HUES64 (cell line): ENCODE measurements around the gene PHLDA2.

Experiments used
- H3K27ac ChIP-seq: 2 replicates; pipeline ENCODE4 v1.7.0; 2013; ENCODE audit warnings: low read depth, low read length, inconsistent platforms
- H3K27me3 ChIP-seq: 2 replicates; pipeline ENCODE4 v1.6.1; 2013; ENCODE audit warnings: mild to moderate bottlenecking, low read length; ENCODE audit not compliant: insufficient read depth
- H3K36me3 ChIP-seq: 2 replicates; pipeline ENCODE4 v1.6.1; 2013; ENCODE audit warnings: mild to moderate bottlenecking, low read length; ENCODE audit not compliant: insufficient read depth
- H3K4me1 ChIP-seq: 2 replicates; pipeline ENCODE4 v1.6.1; 2013; ENCODE audit warnings: mild to moderate bottlenecking, low read length, moderate library complexity; ENCODE audit not compliant: insufficient read depth
- H3K4me3 ChIP-seq: 2 replicates; pipeline ENCODE4 v1.5.1; 2013; ENCODE audit warnings: mild to moderate bottlenecking, low read length, moderate library complexity
- H3K9ac ChIP-seq: 2 replicates; pipeline ENCODE4 v1.6.1; 2013; ENCODE audit warnings: mild to moderate bottlenecking, low read depth, low read length
- H3K9me3 ChIP-seq: 2 replicates; pipeline ENCODE4 v1.6.1; 2013; ENCODE audit warnings: low read depth, low read length; ENCODE audit not compliant: insufficient read depth
- WGBS: fragments of 150-250, 120-280 bp; methylation state at CpG from one replicate; pipeline ENCODE4 v1.1.7; 2013; ENCODE audit warnings: missing lambda C conversion rate; 5-methylcytosine and 5-hydroxymethylcytosine counted together

The PHLDA2 gene

DNA sequence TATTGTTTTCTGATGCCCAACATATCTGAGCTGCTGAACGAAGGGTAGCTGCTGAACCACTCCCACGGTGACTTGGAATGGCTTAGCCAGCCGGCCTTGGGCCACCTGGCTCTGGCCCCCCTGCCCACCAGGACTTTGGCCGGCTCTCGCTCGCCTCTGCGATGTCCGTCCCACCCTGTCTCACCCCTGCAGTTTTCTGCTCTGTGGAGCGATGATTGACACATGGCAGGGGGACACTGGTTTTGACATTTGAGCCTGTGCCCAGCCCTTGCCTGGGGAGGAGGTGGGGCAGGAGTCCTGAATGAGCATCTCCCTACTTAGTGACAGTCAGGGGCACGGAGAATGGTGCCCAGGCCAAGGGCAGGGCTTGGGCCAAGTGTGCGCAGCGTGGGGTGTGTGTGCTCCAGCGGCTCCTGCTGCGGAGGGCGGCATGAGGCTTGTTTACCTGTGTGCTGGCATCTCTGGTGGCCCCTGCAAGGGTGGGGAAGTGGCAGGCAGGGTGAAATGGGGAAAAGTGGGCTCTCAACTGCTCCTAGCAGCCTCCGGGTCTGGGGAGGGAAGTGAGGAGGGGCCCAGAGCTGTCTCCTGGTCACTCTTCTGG lies 27.9 kb downstream of the PHLDA2 start:
- peak overlapping the region; percentile 69 for H3K4me3 ChIP-seq
- H3K27me3 ChIP-seq = peaks cover 3% of the 10 kb centered on the region; the same call in 1 of the 2 replicates
- H3K9me3 ChIP-seq = no peaks in the 10 kb centered on the region
- WGBS = 83% methylated on average over 16 of the region's 16 CpGs
- H3K9ac ChIP-seq = peak overlapping the region; percentile 41; the same call in 1 of the 2 replicates
- H3K27ac ChIP-seq = no peak overlapping the region
- no peaks in the 10 kb centered on the region for H3K36me3 ChIP-seq
- H3K4me1 ChIP-seq = peaks cover 9% of the 10 kb centered on the region; the same call in 1 of the 2 replicates

DNA sequence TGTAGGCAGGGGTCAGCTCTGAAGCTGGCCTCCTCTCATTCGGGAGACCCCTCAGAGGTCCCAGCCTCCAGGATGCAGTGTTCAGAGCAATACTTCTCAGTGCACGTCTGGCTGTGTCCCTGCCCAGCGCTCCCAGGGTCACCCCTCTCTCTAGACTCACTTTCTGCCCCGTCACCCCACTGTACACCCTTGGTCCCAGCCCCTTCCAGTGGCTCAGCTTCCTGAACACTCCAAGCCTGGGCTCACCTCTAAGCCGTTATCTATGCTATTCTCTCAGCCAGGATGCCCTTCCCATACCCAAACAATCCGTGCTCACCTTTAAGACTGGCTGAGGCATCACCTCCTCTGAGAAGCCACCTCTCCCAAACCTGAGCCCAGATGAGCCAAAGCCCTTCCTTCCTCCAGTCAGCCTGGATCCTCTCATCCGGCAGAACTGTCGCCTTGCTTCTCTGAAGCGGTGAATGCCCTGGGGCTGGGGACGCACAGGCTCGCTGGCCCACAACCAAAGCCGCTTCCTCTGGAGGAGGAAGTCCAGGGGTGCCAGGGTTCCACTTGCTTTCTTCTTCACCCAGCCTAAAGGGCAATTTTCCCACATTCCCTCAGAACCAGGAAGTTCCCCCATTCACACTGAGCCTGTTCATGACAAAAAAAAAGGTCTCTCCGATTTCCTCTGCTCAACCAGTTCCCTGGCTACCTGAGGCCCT lies 30.0 kb downstream of the PHLDA2 start:
- Histone ChIP-seq H3K9me3 (no peaks in the 10 kb centered on the region), H3K4me1 (peaks cover 9% of the 10 kb centered on the region; the same call in 1 of the 2 replicates), H3K36me3 (no peaks in the 10 kb centered on the region), H3K27ac (no peak overlapping the region), H3K4me3 (no peak overlapping the region), H3K9ac (no peak overlapping the region), H3K27me3 (peaks cover 3% of the 10 kb centered on the region; the same call in 1 of the 2 replicates)
- 88% methylated on average over 13 of the region's 13 CpGs for WGBS

DNA sequence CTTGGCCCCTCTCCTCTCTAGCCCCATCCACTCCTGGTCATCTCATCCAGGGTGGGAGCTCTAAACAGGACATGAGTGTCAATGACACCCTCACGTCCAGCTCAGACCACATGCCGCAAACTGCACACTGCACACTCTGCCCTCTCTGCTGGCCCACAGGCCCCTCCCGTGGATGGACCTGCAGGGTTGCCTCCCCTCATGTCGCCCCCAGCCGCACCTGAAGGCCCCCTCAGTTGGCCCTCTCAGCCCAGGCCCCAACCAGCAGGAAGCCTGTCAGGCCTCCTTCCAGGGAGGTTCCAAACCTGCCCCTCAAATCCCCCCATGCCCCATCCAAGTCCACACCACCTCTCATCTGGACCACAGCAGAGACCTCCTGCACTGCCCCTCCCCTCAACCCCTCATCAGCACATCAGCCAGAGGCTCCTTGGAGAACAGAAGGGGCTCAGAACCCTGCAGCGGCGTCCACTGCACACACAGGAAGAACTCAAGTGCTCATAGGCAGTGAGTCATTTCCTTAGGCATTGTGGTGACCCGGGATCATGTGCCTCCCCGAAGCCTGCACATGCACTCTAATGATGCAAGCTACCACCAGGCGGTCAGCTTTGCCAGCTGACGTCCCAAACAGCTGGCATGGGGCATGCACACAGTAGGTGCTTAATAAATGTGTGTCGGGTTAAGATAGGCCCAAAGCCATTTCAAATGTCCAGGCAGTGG lies 30.7 kb downstream of the PHLDA2 start:
- H3K9ac ChIP-seq = no peak overlapping the region
- H3K4me3 ChIP-seq = no peak overlapping the region
- no peaks in the 10 kb centered on the region for H3K9me3 ChIP-seq
- H3K36me3 ChIP-seq = no peaks in the 10 kb centered on the region
- 86% methylated on average over 12 of the region's 12 CpGs for WGBS
- H3K27me3 ChIP-seq = peaks cover 3% of the 10 kb centered on the region; the same call in 1 of the 2 replicates
- H3K4me1 ChIP-seq = peaks cover 9% of the 10 kb centered on the region; the same call in 1 of the 2 replicates
- H3K27ac ChIP-seq = no peak overlapping the region

DNA sequence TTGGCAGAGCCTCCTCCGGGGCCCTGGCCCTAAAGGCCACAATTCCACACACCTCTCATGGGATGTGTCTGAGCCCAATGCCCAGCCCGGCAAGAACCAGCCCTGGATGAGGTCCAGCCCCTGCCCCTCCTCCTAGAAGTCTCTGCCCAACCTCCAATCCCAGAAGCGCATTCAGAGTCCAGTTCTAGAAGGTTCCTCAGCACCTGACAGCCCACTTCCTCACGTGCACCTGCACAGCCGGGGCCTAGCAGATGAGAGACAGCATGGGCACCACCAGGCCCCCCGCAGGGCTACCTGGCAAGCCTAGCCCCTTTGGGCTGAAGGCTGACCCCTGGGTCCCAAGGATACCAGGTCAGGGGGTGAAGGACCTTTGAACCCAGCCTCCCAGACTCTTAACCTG lies 32.2 kb downstream of the PHLDA2 start:
- Histone ChIP-seq H3K4me1 (peaks cover 9% of the 10 kb centered on the region; the same call in 1 of the 2 replicates), H3K27ac (no peak overlapping the region), H3K36me3 (no peaks in the 10 kb centered on the region), H3K9me3 (no peaks in the 10 kb centered on the region), H3K27me3 (peaks cover 3% of the 10 kb centered on the region; the same call in 1 of the 2 replicates), H3K4me3 (no peak overlapping the region), H3K9ac (no peak overlapping the region)
- 92% methylated on average over 6 of the region's 6 CpGs for WGBS

DNA sequence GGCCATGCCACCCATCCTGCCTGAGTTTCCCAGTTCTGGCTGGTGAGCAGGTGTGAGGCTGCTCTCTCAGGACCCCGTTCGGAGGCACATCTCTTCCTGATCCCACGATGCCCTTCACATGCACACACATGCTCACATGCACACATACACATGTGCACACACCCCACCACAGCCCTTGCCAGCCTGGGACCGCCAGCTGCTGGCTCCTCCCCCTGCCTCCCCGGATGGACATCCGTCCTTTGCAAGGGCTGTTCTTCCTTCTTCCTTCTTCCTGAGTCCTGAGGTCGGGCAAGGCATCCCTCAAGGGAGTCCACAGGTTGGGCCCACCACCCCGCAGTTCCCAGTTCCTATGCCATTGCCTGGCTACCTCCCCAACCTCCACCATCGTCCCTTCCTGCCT lies 33.2 kb downstream of the PHLDA2 start:
- no peaks in the 10 kb centered on the region for H3K9me3 ChIP-seq
- no peaks in the 10 kb centered on the region for H3K36me3 ChIP-seq
- H3K4me3 ChIP-seq = no peak overlapping the region
- H3K4me1 ChIP-seq = peaks cover 12% of the 10 kb centered on the region; the same call in 1 of the 2 replicates
- peaks cover 3% of the 10 kb centered on the region; the same call in 1 of the 2 replicates for H3K27me3 ChIP-seq
- no peak overlapping the region for H3K27ac ChIP-seq
- no peak overlapping the region for H3K9ac ChIP-seq
- WGBS = 86% methylated on average over 9 of the region's 9 CpGs

DNA sequence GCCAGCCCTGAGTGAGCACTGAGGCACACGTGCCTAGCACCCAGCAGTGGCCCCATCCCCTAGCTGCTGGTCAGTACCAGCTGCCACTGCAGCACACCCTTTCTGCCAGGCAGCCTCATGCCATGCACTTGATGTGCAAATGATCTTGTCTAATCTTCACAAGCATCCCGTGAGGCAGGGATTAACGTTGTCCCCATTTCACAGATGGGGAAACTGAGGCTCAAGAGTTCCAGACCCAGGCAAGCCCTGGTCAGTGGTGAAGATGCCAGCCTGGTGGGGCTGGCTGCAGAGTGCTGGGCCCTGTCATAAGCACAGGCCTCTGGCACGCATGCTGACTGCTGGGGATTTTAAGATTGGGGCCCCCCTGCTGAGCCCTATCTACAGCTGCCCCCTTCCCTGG lies 35.3 kb downstream of the PHLDA2 start:
- H3K36me3 ChIP-seq = no peaks in the 10 kb centered on the region
- no peak overlapping the region for H3K4me3 ChIP-seq
- no peaks in the 10 kb centered on the region for H3K9me3 ChIP-seq
- H3K27me3 ChIP-seq = no peaks in the 10 kb centered on the region; the same call in 1 of the 2 replicates
- H3K9ac ChIP-seq = no peak overlapping the region
- no peak overlapping the region for H3K27ac ChIP-seq
- WGBS = 91% methylated on average over 4 of the region's 4 CpGs
- peaks cover 12% of the 10 kb centered on the region; the same call in 1 of the 2 replicates for H3K4me1 ChIP-seq

DNA sequence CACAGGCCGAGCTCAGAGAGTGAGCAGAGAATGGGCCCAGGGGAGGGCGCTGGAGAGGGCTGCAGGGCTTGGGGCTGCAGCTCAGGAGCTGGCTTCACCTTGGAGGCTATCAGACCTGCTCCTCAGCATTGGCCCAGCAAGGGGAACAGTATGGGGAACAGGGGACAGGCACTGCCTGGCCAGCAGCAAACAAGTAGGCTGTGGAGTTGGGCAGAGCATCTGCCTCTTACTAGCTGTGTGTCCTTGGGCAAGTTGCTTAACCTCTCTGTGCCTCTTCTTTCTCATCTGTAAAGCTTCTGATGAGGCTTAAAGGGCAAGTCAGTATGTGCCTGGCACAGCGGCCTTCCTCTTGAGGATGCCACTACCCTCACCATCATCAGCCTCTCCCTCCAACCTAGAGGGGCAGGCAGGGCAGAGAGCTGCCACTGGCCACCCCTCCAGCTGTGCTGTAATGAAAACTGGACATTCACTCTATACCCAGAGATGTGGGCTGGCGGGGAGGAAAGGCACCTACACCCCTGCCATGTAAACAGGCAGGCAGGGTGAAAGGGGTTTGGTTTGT lies 36.2 kb downstream of the PHLDA2 start:
- Histone ChIP-seq H3K4me3 (peak overlapping the region; percentile 53), H3K9ac (peak overlapping the region; percentile 77), H3K36me3 (no peaks in the 10 kb centered on the region), H3K4me1 (peaks cover 12% of the 10 kb centered on the region; the same call in 1 of the 2 replicates), H3K27ac (peak overlapping the region; percentile 66), H3K9me3 (no peaks in the 10 kb centered on the region), H3K27me3 (peaks cover 5% of the 10 kb centered on the region)
- WGBS = 42% methylated on average over 3 of the region's 4 CpGs

DNA sequence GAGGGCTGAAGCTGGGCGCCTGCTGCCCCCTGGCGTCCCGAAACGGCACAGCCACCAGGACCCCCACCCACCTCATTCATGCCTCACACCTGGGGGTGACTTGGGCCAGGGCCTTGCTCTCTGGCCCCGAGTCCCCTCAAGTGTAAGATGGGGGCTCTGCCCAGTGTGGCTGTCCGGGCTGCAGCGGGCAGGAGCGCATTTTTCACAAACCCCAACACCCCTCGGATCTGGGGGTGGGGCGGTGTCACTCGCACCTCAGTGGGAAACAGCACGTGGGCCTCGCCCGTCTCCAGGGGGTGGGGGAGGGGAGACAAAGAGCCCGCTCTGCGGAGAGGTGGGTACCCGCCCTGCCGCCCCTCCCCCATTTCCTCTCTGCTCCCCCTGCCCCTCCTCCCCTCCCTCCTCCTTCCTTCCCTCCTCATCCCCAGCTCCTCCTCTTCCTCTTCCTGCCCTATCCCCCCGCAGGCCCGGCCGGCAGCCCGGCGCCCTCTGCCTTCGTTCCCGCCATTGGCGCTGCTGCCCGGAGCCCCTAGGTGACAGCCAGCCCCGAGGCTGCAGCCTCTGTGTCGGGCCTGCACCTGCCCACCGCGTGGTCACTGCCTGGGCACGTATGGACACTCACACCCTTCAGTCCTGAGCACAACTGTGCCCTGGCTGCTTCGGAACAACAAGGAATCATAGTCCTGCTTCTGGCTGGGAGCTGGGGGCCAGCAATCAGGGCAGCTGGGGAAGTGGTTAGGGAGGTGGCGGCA lies 36.8 kb downstream of the PHLDA2 start:
- H3K9ac ChIP-seq = peak overlapping the region; percentile 77
- H3K27ac ChIP-seq = peak overlapping the region; percentile 79
- H3K36me3 ChIP-seq = no peaks in the 10 kb centered on the region
- 5% methylated on average over 28 of the region's 34 CpGs for WGBS
- H3K4me3 ChIP-seq = peak overlapping the region; percentile 53
- peaks cover 15% of the 10 kb centered on the region for H3K4me1 ChIP-seq
- no peaks in the 10 kb centered on the region for H3K9me3 ChIP-seq
- H3K27me3 ChIP-seq = peaks cover 12% of the 10 kb centered on the region

DNA sequence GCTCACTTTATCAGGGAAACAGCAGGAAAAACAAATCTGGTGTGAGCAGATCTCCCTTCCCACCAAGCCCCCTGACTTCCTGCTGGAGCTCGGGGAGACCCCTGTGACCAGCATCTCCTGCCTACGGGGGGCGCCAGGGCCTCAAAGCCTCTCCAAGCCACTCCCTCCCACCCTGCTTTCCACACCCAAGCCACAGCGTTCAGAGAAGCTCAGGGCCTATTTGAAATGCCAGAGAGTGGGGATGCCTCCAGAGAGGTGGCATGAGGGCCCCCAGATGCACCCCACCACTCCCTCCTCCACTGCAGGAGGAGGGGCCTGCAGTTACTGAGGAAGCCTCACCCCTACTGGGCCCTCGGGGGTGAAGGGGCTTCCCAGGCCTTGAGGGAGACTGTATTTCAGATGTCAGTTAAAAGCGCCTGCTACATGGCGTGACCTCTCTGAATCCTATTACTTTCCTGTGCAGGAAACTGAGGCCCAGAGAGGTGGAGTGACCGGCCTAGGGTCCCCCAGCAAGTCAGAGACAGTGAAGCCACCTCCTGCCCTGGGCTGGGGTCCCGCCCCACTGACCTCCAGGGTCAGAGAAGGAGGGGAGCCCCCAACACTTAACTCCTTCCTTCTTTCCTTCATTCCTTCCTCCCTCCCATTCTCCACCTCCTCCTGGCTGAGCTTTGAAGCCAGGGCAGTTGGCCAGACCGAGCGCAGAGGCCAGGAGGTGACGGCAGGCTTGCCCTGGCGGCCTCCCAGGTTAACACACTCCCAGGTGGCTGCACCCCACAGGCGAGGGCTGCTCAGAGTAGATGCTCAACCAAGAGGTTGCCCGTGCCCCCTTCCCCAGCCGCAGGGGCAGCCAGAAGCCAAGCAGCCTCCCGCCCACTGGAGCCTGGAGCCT lies 37.6 kb downstream of the PHLDA2 start:
- H3K4me3 ChIP-seq = no peak overlapping the region
- H3K27me3 ChIP-seq = peaks cover 20% of the 10 kb centered on the region
- H3K9ac ChIP-seq = peak overlapping the region; percentile 74
- peaks cover 19% of the 10 kb centered on the region for H3K4me1 ChIP-seq
- WGBS = 56% methylated on average over 16 of the region's 17 CpGs
- H3K36me3 ChIP-seq = no peaks in the 10 kb centered on the region
- no peaks in the 10 kb centered on the region for H3K9me3 ChIP-seq
- H3K27ac ChIP-seq = no peak overlapping the region
